ENCODE measurements around the gene IL18R1.

IL18R1 gene

DNA sequence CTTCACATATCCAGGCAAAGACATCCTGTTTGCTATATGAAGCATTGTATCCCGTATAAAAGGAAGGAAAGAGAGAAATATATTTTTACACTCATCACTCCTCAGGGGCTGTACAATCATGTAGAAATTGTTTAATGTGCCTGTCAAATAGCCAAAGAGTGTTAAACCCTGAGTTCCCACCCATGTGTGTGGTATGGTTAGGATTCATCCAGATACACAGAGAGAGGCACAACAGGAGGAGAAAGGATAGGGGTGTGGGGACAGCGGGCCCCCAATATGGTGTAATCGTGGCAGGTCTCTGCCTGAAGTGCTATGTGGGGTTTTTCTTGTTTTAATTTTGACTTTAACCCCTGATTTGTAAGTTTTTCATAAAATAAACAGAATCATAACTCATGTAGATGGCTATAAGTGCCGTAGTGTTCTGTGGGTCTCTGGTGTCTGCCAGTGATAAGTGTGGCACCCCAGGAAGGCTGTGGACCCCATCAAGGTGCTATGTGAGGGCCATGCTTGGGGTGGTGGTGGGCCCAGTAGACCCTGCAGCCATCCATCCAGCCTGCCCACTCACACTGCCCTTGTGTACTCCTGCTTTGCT is 10.2 kb upstream of the IL18R1 start:
- DNase-seq (ENCODE audit: low read depth): no peak

DNA sequence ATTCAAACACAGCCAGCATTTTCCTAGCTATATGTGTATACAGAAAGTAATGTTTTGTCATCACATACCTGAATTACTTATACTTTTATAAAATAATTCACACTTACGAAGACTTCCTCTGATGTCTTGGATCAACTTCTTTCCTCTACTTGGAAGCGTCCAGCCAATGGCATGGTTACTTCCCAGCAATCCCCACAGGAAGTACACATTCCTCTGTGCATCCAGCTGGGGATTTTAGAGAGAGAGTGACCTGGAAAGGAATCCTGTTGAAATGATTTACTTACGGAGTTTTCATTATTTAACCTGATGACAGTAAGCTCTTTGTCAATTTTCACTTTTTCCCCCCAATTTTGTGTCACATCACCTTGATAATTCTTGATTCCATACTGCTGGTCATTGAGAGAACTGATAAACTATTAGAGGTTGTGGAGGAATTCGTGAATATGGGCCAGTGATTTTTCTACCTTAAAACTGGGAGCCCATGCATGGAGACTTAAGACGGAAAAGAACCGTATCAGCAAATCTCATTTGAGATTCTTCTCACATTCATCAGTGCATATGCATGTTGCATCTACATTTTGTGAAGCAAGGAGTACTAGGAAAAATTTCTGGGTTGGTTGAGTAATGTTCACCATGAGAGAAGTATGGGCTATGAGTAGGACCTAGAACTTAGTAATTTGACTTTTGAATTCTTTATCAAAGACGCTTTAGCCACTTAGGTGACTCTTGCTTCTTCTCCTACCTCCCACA is 9.0 kb upstream of the IL18R1 start:
- no peak for DNase-seq (ENCODE audit: low read depth)

DNA sequence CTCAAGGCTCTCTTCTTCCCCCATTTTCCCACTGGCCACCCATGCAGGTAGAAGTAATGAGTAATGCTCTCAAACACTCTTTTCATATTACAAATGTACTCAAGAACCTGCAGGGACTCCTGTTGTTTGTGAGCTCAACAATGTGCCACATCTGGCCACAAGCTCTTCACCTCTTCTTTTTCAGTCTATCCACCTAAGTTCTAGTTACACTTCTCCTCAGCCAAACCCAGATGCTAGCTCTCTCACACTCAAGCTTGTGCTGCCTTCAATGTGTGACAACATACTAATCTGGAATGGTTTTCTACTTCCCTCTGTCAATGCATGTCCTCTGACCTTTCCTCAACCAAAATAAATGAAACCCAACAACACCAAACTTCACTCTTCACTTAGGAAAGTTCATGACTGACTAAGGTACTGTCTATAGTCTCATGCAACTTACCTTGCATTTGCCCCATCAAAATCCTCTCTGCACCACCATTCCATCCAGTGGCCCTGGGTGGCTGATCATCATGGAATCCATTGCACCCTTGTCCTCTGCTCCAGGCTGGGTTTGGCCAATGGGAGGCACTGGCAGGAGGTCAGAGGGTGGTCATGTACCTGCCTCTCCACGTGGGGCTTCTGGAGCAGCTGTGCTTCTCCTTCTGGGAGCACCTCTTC is 5.3 kb upstream of the IL18R1 start:
- DNase-seq (ENCODE audit: low read depth): no peak

DNA sequence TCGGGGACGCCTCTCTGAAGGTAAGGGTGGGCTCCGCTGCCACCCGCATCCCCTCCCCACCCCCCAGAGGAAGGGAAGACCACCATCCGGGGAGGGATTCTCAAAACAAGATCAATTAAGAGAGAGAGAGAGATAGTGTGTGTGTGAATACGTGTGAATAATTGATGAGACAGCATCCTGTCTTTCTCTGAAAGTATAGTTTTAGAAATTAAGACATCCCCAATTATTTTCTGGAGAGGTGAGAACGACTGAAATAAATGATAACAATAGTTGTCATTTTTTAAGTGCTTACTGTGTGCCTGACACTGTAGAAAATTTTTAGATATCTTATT is 751 bp downstream of the IL18R1 start:
- DNase-seq (ENCODE audit: low read depth): no peak

DNA sequence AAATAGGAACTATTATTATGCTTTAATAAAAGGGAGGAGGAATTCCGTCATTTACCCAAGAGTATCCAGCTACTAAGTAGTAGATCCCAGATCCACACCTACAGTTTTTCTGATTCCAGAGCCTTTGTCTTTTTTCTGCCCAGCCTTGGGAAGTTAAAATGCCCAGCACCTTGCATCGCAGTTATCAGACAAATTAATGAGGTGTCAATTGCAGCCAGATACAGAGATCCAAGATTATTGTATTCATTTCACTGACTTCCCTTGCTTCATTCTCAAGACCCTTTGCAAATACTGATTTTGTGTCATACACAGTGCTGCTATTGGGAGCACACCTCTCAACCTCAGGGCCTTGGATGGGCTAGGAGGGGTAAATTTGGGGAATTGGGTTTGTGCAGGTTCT is 1.1 kb downstream of the IL18R1 start:
- DNase-seq (ENCODE audit: low read depth): no peak

DNA sequence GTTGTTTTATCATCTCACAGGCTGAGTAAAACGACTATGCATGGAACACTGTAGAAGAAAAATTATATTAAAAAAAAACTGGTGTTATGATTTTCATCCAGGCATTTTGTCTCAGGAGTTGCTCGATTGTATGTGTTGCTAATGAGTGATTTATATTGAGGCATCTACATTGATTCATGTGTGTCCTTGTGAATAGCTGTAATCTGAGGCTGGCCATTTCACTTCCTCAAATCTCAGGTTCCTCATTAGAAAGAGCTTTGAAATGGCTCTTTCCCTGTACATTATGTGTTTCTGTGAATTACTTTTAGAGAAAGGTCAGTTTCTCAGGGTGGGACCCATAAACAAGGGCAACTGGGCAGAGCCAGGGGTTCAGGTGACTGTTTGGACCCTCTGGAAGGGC is 2.3 kb downstream of the IL18R1 start:
- DNase-seq (ENCODE audit: low read depth): no peak

DNA sequence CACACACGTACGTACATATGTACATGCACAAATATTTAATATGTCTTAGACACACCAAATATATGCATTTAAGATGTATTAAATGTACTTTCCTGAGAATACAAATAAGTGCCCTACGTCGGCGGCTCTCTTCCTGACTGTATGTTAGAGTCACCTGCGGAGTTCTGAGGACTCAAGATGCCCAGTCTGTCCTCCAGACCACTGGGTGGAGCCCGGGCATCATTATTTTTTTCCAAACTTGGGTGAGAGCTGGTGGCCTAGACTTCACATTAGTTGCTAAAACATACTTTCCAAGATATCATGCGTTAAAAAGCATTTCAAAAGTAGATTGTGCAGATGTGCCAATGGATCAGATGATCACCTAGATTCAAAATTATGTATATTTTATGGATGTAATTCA is 2.9 kb downstream of the IL18R1 start:
- DNase-seq (ENCODE audit: low read depth): no peak

DNA sequence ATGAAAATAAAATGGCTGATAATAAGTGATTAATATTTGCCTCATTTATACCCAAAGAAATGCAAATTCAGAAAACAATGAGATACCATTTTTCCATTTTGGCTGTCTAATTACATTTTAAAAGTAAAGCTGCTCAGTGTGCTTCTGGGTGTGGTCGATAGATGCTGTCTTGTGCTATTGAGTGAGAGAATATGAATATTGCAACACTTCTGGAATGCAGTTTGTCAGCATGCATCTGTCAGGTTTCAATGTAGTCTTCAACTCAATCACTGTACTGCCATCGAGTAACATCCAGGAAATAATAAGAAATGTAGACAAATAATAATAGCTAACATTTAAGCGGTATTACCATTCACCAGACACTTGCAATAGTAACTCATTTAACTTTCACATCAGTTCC is 3.9 kb downstream of the IL18R1 start:
- no peak for DNase-seq (ENCODE audit: low read depth)

DNA sequence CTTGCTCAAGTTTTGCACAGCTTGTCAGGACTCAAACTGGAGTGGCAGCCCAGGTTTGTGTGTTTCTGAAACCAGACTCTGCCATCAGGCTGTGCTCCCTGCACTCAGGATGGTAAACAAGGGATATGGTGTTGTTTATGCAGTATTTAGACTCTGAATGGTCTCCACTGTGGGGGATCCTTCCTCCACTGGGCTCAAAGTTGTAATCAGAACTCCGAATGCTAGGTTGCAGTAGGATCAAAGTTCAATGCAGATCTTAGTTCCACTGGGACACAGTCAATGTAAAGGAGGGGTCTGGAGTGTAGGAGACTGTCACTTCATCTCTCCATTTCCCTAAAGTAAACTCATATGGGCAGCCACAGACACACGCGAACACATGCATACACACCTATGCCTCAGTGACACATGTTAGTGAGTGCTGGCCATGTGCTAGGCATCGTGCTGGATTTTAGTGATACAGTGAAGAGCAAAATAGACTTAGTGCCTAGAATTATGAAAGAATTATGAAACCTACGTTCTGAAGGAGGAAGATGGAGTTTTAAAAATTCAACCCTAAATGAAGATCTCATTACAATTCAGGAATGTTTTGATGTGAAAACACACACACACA is 6.1 kb downstream of the IL18R1 start:
- no peak for DNase-seq (ENCODE audit: low read depth)

DNA sequence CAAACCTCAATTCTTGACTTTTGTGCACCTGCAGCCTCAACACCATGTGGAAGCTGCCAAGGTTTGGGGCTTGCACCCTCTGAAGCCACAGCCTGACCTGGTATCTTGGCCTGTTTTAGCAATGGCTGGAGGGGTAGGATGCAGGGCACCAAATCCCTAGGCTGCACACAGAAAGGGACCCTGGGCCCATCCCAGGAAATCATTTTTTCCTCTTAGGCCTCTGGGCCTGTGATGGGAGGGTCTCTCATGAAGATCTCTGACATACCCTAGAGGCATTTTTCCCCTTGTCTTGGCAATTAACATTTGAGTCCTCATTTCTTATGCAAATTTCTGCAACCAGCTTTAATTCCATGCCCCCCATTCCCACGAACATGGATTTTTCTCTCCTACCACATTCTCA is 10.2 kb downstream of the IL18R1 start:
- no peak for DNase-seq (ENCODE audit: low read depth)

DNA sequence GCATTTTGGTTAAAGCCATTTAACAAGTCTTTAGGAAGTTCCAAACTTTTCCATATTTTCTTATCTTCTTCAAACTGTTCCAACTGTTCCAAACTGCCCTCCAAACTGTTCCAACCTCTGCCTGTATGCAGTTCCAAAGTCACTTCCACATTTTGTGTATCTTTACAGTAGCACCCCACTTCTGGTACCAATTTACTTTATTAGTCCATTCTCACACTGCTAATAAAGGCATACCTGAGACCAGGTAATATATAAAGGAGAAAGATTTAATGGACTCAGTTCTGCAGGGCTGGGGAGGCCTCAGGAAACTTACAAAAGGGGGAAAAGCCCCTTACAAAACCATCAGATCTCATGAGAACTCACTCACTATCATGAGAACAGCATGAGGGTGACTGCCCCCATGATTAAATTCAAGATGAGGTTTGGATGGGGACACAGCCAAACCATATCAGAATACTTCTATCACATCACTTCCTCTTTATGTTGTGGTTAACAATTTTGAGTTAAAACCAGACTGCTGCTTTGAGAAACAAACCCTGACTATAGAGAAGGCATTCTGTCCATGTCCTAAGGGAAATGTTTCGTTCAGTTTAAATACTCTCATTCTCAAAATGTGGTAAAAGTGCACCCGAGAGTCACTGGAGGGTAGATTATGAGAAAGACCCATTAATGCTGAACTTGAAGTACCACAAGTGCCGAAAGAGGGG is 11.0 kb downstream of the IL18R1 start:
- no peak for DNase-seq (ENCODE audit: low read depth)

DNA sequence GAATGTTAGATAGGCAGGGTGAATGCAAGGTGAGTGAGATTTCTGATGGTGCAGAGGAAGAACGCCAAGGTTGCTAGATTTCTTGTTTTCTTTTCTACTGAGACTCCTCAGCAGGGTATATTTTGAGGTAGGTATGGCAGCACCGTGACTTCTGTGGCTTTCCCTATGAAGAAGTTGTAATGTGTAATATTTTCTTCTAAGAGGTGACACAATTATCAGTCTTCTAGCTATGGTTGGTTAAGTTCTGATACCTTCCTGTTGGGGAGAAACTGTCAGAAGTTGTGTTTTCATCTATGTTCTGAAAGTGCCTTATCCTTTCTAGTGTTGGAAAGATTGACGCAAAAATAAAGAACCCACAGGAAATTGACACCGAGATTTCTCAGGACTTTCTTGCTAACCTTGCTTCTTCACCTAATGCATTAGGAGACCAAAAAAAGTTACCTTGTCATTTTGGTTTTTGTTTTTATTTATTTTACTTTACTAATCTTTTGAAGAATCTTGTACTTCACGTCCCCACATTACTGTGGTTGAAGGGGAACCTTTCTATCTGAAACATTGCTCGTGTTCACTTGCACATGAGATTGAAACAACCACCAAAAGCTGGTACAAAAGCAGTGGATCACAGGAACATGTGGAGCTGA is 11.9 kb downstream of the IL18R1 start:
- DNase-seq (ENCODE audit: low read depth): no peak

DNA sequence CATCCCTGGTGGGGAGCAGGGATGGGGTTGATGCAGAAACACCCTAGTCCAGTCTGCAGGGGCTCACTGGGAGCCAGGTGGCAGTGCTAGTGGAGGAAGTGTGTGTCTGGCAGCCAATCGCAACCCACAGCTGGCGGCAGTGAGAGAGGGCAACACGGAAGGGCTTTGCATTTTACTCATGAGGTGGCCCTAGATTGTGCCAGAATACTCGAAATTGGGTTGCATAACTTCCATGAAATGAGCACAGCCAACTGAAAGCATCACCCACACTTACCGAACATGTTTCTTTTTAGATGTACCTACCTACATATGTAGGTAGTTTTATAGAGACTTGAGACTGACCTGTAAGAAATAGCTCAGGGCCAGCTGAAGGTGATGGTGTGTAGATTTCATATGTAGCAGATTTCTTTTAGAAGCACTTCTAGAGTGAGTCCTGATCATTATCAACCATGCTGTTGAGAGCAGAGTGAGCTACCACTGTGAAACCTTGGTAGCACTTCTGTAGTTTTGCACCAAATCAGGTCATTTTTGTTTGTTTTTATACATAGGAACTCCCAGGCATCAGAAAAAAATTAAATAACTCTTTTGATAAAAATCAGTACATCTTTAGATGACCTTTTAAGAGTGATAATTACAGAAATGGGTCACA is 13.0 kb downstream of the IL18R1 start:
- DNase-seq (ENCODE audit: low read depth): no peak

DNA sequence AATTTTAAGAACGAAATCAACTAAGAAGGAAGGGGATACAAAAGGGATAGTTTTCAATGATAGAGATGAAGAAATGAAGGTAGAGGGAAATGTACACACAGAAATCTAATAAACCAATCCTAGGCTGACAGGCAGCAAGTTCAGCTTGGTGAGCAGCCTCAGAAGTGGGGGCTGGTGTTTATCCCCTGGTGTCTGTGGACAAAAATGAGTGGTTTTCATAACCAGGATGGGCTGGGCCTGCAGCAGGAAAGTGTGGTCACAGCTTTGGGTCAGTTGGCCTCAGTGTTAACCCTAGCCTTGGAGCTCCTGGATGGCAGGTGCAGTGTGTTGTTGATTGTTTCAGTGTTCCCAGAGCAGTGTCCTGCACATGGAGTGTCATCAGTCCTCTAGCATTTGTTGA is 14.3 kb downstream of the IL18R1 start:
- DNase-seq (ENCODE audit: low read depth): no peak

DNA sequence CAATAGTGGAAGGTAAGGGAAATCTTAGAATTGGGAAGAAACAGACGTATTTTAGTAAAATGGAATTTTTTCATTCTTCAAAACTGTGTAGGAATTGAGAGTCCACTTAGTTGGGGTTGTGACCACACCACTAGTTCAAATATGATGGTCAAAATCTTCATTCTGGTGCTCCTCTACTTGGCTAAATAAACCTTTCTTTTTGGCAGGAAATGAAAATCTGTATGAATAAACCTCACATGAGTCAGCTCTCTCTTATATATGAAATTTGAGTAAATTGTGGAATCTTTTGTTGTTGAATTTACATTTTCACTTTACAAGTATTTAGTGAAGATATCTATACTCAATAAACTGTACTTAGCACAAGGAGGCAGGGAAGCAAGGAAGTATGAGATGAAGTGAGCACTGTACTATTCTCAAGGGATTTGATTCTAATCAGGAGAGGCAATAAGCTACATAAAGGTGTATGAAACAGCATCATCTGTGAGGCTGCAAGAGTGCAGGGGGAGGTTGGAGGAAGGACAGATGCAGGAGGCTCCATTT is 20.5 kb downstream of the IL18R1 start:
- no peak for DNase-seq (ENCODE audit: low read depth)

DNA sequence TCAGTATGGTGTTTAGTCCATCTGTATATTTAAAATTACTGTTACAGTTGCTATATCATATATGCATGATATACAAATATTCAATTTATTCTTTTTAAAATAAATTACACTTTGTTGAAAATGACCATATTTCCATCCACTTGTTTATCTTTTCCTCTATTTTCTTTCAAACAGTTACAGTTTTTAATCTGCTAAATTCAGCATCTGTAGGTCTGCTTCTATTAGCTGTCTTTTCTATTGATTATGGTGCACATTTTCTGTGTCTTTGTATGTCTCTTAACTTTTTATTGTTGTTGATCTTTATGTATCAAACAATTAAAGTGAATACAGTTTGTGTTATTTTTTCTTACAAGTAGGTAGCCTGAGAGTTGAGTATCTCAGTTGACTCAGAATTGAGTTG is 28.1 kb downstream of the IL18R1 start:
- DNase-seq (ENCODE audit: low read depth): no peak

DNA sequence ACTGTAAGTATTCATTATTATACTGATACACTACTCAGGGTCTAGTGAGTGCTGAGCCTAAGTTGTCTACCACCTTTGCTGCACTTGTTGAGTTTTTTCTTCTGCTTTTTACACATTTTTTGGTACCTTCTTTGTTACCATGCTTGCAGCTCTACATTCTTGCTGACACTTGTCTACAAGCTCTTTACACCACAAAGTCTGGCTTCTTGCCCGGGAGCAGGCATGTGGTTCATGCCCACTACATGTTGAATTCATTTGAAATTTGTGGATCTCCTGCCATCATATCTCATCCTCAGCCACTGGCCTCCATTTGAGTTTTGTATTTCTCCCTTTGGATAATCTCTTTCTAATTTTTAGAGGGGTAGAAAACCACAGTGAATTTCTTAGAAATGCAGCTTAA is 29.9 kb downstream of the IL18R1 start:
- DNase-seq (ENCODE audit: low read depth): no peak

DNA sequence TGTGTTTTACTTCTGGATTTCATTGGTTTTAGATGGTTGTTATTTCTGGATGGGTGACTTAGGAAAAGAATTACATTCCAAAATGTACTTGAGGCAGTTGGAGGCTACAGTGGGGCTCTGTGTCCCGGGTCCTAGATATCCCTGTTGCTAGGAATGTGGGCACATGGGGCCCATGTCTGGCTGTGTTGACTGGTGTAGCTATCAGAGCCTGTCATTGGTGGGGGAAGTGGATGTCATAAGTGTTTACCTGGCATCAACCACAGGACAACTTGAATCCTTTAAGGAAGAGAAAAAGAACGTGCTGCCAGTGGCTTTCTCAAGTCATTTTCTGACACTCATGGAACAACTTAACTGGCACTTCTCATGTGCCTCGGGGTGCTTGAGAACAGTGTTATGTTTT is 30.4 kb downstream of the IL18R1 start:
- DNase-seq (ENCODE audit: low read depth): no peak

DNA sequence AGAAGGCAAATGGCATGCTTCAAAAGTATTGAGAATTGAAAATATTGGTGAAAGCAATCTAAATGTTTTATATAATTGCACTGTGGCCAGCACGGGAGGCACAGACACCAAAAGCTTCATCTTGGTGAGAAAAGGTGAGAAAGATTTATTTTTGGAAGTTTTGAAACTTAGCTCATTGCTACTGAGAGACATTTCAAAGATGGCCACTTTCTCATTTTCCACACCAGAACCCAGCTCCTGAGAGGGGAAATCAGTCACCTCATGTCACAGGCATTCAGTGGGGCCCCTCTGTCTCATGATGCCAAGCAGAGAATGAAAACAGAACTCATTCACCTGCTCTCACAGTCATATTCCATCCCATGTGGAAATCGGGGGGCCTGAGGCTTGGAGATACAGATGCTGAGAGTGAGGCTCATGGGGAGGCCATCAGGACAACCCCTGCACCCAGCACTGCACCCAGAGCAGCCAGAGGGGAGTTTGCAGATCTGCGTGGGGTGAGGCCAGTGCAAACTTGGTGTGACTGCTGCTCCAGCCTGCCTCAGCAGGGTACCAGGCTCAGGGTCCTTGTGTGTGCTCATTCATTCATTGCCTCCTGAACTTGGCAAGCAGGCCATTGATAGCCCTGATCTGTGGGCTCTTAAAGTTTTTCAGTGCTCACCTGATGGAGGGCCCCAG is 31.4 kb downstream of the IL18R1 start:
- no peak for DNase-seq (ENCODE audit: low read depth)

DNA sequence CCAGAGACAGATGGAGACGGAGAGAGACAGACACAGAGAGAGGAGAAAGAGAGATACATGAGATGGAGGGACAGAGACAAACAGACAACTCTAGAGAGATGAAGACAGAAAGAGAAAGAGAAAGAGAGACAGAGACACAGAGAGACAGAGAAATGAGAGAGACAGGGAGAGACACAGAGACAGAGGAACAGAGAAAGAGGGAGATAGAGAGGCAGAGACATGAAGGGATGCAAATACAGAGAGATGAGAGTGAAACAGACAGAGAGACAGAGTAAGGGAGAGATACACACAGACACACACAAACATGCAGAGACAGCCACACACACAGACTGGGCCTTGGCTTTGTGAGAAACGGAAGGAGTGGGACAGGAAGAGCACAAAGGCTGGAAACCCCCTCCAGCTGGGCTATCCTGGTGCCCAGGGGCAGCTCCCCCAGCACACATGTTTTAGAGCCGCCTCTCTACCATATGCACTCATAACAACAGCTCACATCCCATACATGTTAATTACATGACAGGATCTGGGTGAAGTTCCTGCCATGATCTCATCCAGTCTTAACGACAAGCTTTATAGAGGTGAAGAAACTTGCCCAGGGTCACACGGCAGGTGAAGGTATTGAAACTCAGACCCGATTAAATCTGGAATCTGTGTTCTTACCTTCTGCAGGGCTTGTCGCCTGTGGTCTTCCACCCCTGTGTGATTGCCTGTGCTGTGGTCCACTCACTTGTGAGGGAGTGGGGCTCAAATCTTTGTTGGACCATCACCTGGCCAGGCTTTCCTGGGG is 32.4 kb downstream of the IL18R1 start:
- DNase-seq (ENCODE audit: low read depth): no peak

All from non-pigmented ciliary epithelial cell (primary cell).